GM23248 (cell line): Measurements from ENCODE around the gene NOL7. TPM values are rescaled to one million over a fixed set of nuclear protein-coding genes. Genes with fewer than 3 reads are reported as not detected.

Experiments used
- DNase-seq: peaks from one replicate; pipeline ENCODE4 v3.0.0-alpha.2; 2015
- H2AFZ ChIP-seq: fragments of 200-600 bp; sonication (generic); 2 replicates; pipeline ENCODE4 v1.6.1; 2016; ENCODE audit warnings: antibody characterized with exemption
- H3F3A ChIP-seq: fragments of 200-600 bp; sonication (generic); 2 replicates; pipeline ENCODE4 v1.6.1; 2016; ENCODE audit warnings: mild to moderate bottlenecking, antibody characterized with exemption, mixed run types; ENCODE audit not compliant: insufficient read depth
- H3K27ac ChIP-seq: fragments of 200-600 bp; sonication (generic); 2 replicates; pipeline ENCODE4 v1.5.1; 2016; ENCODE audit warnings: mild to moderate bottlenecking
- H3K27me3 ChIP-seq: fragments of 200-600 bp; sonication (generic); replicated peaks from 2 replicates; pipeline ENCODE4 v1.6.1; 2016; ENCODE audit warnings: mild to moderate bottlenecking; ENCODE audit not compliant: insufficient read depth
- H3K36me3 ChIP-seq: fragments of 200-600 bp; sonication (generic); 2 replicates; pipeline ENCODE4 v1.6.1; 2016; ENCODE audit warnings: low read depth, mild to moderate bottlenecking
- H3K4me1 ChIP-seq: fragments of 200-600 bp; sonication (generic); 2 replicates; pipeline ENCODE4 v1.6.1; 2016; ENCODE audit warnings: mild to moderate bottlenecking; ENCODE audit not compliant: insufficient read depth
- H3K4me2 ChIP-seq: fragments of 200-600 bp; sonication (generic); one replicate; pipeline ENCODE4 v1.6.1; 2016; ENCODE audit warnings: mild to moderate bottlenecking; ENCODE audit not compliant: unreplicated experiment
- H3K4me3 ChIP-seq: fragments of 200-600 bp; sonication (generic); 2 replicates; pipeline ENCODE4 v1.5.1; 2016; ENCODE audit warnings: mild to moderate bottlenecking
- H3K79me2 ChIP-seq: fragments of 200-600 bp; sonication (generic); 2 replicates; pipeline ENCODE4 v1.6.1; 2016; ENCODE audit warnings: mild to moderate bottlenecking; ENCODE audit not compliant: insufficient read depth
- H3K9ac ChIP-seq: fragments of 200-600 bp; sonication (generic); 2 replicates; pipeline ENCODE4 v1.6.1; 2016; ENCODE audit warnings: mild to moderate bottlenecking
- H3K9me2 ChIP-seq: fragments of 200-600 bp; sonication (generic); 2 replicates; pipeline ENCODE4 v1.6.1; 2016; ENCODE audit warnings: mixed run types, mild to moderate bottlenecking, moderate library complexity; ENCODE audit not compliant: insufficient read depth
- H3K9me3 ChIP-seq: fragments of 200-600 bp; sonication (generic); one replicate; pipeline ENCODE4 v1.6.1; 2017; ENCODE audit warnings: low read depth
- H4K20me1 ChIP-seq: fragments of 200-600 bp; sonication (generic); 2 replicates; pipeline ENCODE4 v1.6.0; 2016; ENCODE audit not compliant: insufficient read depth
- EZH2 ChIP-seq: fragments of 200-600 bp; sonication (generic); IDR thresholded peaks from 2 replicates; pipeline ENCODE4 v1.6.1; 2018; ENCODE audit warnings: antibody characterized with exemption, mild to moderate bottlenecking; ENCODE audit not compliant: insufficient read depth, poor library complexity, severe bottlenecking
- EZH2phosphoT487 ChIP-seq: fragments of 200-600 bp; sonication (generic); IDR thresholded peaks from 2 replicates; pipeline ENCODE4 v1.6.1; 2018; ENCODE audit warnings: antibody characterized with exemption, moderate library complexity, mild to moderate bottlenecking, low read depth; ENCODE audit not compliant: insufficient read depth
- WGBS, 2 experiments: methylation state at CpG; one replicate each; pipeline ENCODE4 v1.1.6; 2015 to 2017; ENCODE audit warnings: low lambda C conversion rate in 2 of 2, low coverage in 1 of 2; ENCODE audit errors: missing lambda C conversion rate in 2 of 2; 5-methylcytosine and 5-hydroxymethylcytosine counted together
- in situ Hi-C: fragments of 300-500 bp; cut with MboI; formaldehyde crosslinking; loops from 2 replicates; pipeline ENCODE4 v1.15.0; 2020
- polyA plus RNA-seq: library from polyadenylated mRNA; unstranded; fragments of >200 nt; fragmentation: Nextera tagmentation; extraction: Ambion mirVana; gene quantifications from 2 replicates; pipeline ENCODE4 v1.2.1, GENCODE V29; 2016
- total RNA-seq: library from RNA; depleted of rRNA; stranded (reverse); fragments of >200 nt; shearing (Covaris generic); gene quantifications from 2 replicates; pipeline ENCODE4 v1.2.3, GENCODE V29; 2014

Gene NOL7
- total and polyA plus RNA-seq, 2 experiments from 2014 or later, result 53.1 to 124 TPM

DNA sequence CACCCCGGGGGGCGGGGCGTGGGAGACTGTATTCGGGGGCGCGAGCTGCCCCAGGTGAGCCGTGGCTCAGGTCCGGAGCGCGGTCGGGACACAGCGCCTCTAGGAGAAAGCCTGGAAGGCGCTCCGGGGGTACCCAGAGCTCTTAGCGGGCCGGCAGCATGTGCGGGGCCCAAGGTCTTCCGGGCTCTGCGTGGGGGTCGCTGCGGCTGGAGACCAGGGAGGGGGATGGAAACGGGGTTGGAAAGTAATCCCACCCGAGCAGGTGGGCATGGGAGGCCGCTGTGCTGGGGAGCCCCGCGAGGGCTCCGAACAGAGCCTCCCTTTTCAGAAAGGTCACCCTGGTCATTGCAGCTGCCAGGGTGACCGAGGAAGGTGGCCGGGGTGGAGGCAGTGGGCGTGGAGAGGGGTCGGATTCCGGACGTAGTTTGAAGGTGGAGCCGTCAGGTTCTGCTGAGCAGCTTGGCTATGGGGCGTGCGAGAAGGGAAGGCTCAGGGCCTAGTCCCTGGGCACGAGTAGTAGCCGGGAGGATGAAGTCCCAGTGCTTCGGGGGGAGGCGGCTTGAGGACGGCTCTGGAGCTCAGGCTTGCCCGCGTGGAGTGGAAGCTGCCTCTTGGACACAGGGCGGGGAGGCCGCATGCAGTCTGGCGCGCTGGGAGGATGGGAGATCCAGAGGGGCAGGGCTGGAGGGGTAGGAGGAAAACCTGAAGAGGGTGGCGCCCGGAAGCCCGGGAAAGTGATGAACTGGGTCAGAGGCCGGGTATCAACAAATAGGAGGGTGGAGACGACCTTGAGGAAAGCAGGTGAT lies 40.4 kb upstream of the NOL7 start, which contains the start of gene SIRT5:
Gene SIRT5, plus strand, starts transcription at position 31 of the 806 bp plus-strand sequence. CDS start 9,510 bp downstream, outside the sequence.
- Histone ChIP-seq H3K9me3 (no peaks in the 10 kb centered on the region), H3K4me1 (peaks cover 6% of the 10 kb centered on the region), H3K4me2 (peak within 1 kb of the TSS; percentile 82), H3K9ac (peak within 1 kb of the TSS; percentile 85), H2AFZ (peak within 1 kb of the TSS; percentile 85), H3K4me3 (peak within 1 kb of the TSS; percentile 88), H4K20me1 (no peaks in the 10 kb centered on the region), H3K27me3 (no peaks in the 10 kb centered on the region), H3F3A (0 out of 2 replicates have a peak, but pooled peaks cover 5% of the 10 kb centered on the region), H3K36me3 (no peaks in the 10 kb centered on the region), H3K27ac (peak within 1 kb of the TSS; percentile 72), H3K79me2 (peaks cover 5% of the 10 kb centered on the region), H3K9me2 (no peaks in the 10 kb centered on the region)
- in situ Hi-C loops, result no loop called here
- no peak for TF ChIP-seq EZH2phosphoT487
- TF ChIP-seq EZH2, result no peak
- 2% methylated on average over 34 to 52 of the region's 52 CpGs for WGBS, 2 experiments
- peak; percentile 94 for DNase-seq

DNA sequence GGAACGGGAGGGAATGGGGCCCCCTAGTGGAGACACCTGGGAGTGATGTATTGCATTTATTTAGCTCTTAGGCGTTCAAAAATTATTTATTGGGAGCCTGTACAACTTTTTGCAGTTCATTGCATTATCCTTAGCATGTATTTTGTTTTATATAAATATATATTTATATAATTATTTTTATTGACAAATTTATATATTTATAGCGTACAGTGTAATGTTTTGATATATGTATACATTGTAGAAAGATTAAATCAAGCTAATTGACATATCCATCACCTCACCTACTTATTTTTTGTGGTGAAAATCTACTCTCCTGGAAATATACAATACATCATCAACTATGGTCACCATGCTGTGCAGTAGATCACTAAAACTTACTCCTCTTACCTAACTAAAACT lies 39.8 kb upstream of the NOL7 start:
- H2AFZ ChIP-seq, result peak overlapping the region; percentile 85
- H3K79me2 ChIP-seq, result peaks cover 5% of the 10 kb centered on the region
- H3K4me2 ChIP-seq, result peak overlapping the region; percentile 82
- H3K4me1 ChIP-seq, result peaks cover 6% of the 10 kb centered on the region
- peak overlapping the region; percentile 72 for H3K27ac ChIP-seq
- H3K36me3 ChIP-seq, result no peaks in the 10 kb centered on the region
- H3F3A ChIP-seq, result 0 out of 2 replicates have a peak, but pooled peaks cover 5% of the 10 kb centered on the region
- peak overlapping the region; percentile 85 for H3K9ac ChIP-seq
- DNase-seq, result no peak
- no peaks in the 10 kb centered on the region for H3K9me2 ChIP-seq
- in situ Hi-C loops, result no loop called here
- no peaks in the 10 kb centered on the region for H3K27me3 ChIP-seq
- peak overlapping the region; percentile 88 for H3K4me3 ChIP-seq
- H4K20me1 ChIP-seq, result no peaks in the 10 kb centered on the region
- no peaks in the 10 kb centered on the region for H3K9me3 ChIP-seq
- TF ChIP-seq EZH2 (no peak), EZH2phosphoT487 (no peak)
- WGBS, 2 experiments, result 18 to 19% methylated on average over 3 of the region's 3 CpGs

DNA sequence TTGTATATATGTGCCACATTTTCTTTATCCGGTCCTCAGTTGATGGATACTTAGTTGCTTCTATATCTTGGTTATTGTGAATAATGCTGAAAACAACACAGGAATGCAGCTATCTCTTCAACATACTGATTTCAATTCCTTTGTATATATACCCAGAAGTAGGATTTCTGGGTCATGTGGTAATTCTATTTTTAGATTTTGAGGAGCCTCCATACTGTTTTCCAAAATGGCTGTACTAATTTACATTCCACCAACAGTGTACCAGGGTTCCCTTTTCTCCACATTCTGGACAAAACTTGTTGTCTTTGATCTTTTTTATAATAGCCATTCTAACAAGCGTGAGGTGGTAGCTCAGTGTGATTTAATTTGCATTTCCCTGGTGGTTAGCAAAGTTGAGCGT lies 39.1 kb upstream of the NOL7 start:
- DNase-seq, result no peak
- Histone ChIP-seq H2AFZ (no peak overlapping the region), H4K20me1 (no peaks in the 10 kb centered on the region), H3K27me3 (no peaks in the 10 kb centered on the region), H3K79me2 (peaks cover 5% of the 10 kb centered on the region), H3K4me1 (peaks cover 6% of the 10 kb centered on the region), H3K9me3 (no peaks in the 10 kb centered on the region), H3F3A (0 out of 2 replicates have a peak, but pooled peaks cover 5% of the 10 kb centered on the region), H3K9me2 (no peaks in the 10 kb centered on the region), H3K4me2 (no peak overlapping the region), H3K4me3 (no peak overlapping the region), H3K27ac (no peak overlapping the region), H3K9ac (no peak overlapping the region), H3K36me3 (no peaks in the 10 kb centered on the region)
- in situ Hi-C loops, result no loop called here
- WGBS, 2 experiments, result 89 to 95% methylated on average over 3 of the region's 3 CpGs
- TF ChIP-seq EZH2 (no peak), EZH2phosphoT487 (no peak)

DNA sequence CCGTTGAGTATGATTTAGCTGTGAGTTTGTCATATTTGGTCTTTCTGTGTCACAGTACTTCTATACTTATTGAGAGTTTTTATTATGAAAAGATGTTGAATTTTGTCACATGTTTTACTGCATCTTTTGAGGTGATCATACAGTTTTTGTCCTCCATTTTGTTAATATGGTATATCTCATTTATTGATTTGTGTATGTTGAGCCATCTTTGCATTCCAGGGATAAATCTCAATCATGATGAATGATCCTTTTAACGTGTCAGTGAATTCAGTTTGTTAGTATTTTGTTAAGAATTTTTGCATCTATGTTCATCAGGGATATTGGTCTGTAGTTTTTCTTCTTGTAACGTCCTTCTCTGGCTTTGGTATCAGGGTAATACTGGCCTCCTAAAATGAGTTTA lies 37.2 kb upstream of the NOL7 start:
- Histone ChIP-seq H3K9me3 (no peaks in the 10 kb centered on the region), H3K9ac (no peak overlapping the region), H3K79me2 (peaks cover 5% of the 10 kb centered on the region), H3K36me3 (no peaks in the 10 kb centered on the region), H4K20me1 (no peaks in the 10 kb centered on the region), H3K4me1 (peaks cover 6% of the 10 kb centered on the region), H3K27ac (no peak overlapping the region), H3K9me2 (no peaks in the 10 kb centered on the region), H3K4me3 (no peak overlapping the region), H3F3A (0 out of 2 replicates have a peak, but pooled peaks cover 5% of the 10 kb centered on the region), H2AFZ (no peak overlapping the region), H3K4me2 (no peak overlapping the region), H3K27me3 (no peaks in the 10 kb centered on the region)
- no peak for DNase-seq
- TF ChIP-seq EZH2 (no peak), EZH2phosphoT487 (no peak)
- WGBS, 2 experiments, result 88 to 90% methylated on average over 3 of the region's 3 CpGs
- in situ Hi-C loops, result no loop called here
